DOHH2 (cell line): ENCODE data around the gene COMMD7.
"Not testable (repeated sequence)": the region's sequence is repeated elsewhere in the genome, so short reads cannot be mapped to it uniquely, and the experiment has no call there.

ENCODE experiments used
- H3F3A ChIP-seq: fragments of 200-600 bp; sonication (generic), shearing (Covaris generic); 2 replicates; pipeline ENCODE4 v1.6.0; 2016; ENCODE audit warnings: antibody characterized with exemption, mild to moderate bottlenecking; ENCODE audit not compliant: control insufficient read depth, insufficient read depth
- H3K27ac ChIP-seq: fragments of 200-600 bp; sonication (generic); 2 replicates; pipeline ENCODE4 v1.5.1; 2014; ENCODE audit warnings: low read depth, mild to moderate bottlenecking, low read length, moderate library complexity
- H3K27me3 ChIP-seq: fragments of 200-600 bp; sonication (generic); 2 replicates; pipeline ENCODE4 v1.6.1; 2014; ENCODE audit warnings: mild to moderate bottlenecking, low read length, mixed read lengths; ENCODE audit not compliant: control insufficient read depth
- H3K36me3 ChIP-seq: fragments of 200-600 bp; sonication (generic); 2 replicates; pipeline ENCODE4 v1.6.1; 2014; ENCODE audit warnings: mild to moderate bottlenecking, low read length, moderate library complexity, mixed read lengths; ENCODE audit not compliant: control insufficient read depth
- H3K4me1 ChIP-seq: fragments of 200-600 bp; sonication (generic); 2 replicates; pipeline ENCODE4 v1.6.1; 2014; ENCODE audit warnings: mild to moderate bottlenecking, low read length, mixed read lengths; ENCODE audit not compliant: control insufficient read depth
- H3K4me2 ChIP-seq: fragments of 200-600 bp; sonication (generic); 2 replicates; pipeline ENCODE4 v1.6.0; 2014; ENCODE audit warnings: mild to moderate bottlenecking, low read length, moderate library complexity
- H3K4me3 ChIP-seq: fragments of 200-600 bp; sonication (generic); 2 replicates; pipeline ENCODE4 v1.5.1; 2014; ENCODE audit warnings: mild to moderate bottlenecking, low read length, mixed read lengths
- H3K79me2 ChIP-seq: fragments of 200-600 bp; sonication (generic); 2 replicates; pipeline ENCODE4 v1.6.1; 2014; ENCODE audit warnings: mild to moderate bottlenecking, low read length, mixed read lengths; ENCODE audit not compliant: control insufficient read depth
- H3K9me2 ChIP-seq: fragments of 200-600 bp; sonication (generic); replicated peaks from 2 replicates; pipeline ENCODE4 v1.6.1; 2014; ENCODE audit warnings: mild to moderate bottlenecking, low read length, mixed read lengths; ENCODE audit not compliant: control insufficient read depth
- H3K9me3 ChIP-seq: fragments of 200-600 bp; sonication (generic); 2 replicates; pipeline ENCODE4 v1.6.1; 2014; ENCODE audit warnings: antibody characterized with exemption, low read length, mixed read lengths; ENCODE audit not compliant: control insufficient read depth, insufficient read depth
- H4K20me1 ChIP-seq: fragments of 200-600 bp; sonication (generic); 2 replicates; pipeline ENCODE4 v1.6.0; 2014; ENCODE audit warnings: low read depth, mild to moderate bottlenecking, antibody characterized with exemption, low read length, moderate library complexity; ENCODE audit not compliant: control insufficient read depth, insufficient read depth
- EZH2phosphoT487 ChIP-seq: fragments of 200-600 bp; sonication (generic); IDR thresholded peaks from 2 replicates; pipeline ENCODE4 v1.6.1; 2017; ENCODE audit warnings: borderline replicate concordance, mild to moderate bottlenecking, antibody characterized with exemption, low read length, moderate library complexity, mixed read lengths
- TF ChIP-seq, protein P1 (sequence below): fragments of 200-600 bp; sonication (generic); IDR thresholded peaks from one replicate; pipeline ENCODE4 v1.5.1; 2014; ENCODE audit warnings: antibody characterized with exemption, mild to moderate bottlenecking, low read depth, low read length; ENCODE audit not compliant: poor library complexity, severe bottlenecking

COMMD7 gene

GRCh38 chr20:32709632-32710121 is 33.6 kb downstream of the COMMD7 start:
- Histone ChIP-seq H3K27ac (peak overlapping the region; percentile 50), H3K9me3 (no peaks in the 10 kb centered on the region), H3K9me2 (no peaks in the 10 kb centered on the region), H3K4me2 (peak overlapping the region; percentile 43), H3K27me3 (no peaks in the 10 kb centered on the region), H3K4me3 (no peak overlapping the region), H3F3A (peaks cover 3% of the 10 kb centered on the region; the same call in 1 of the 2 replicates), H3K4me1 (peaks cover 28% of the 10 kb centered on the region), H3K36me3 (peaks cover under 1% of the 10 kb centered on the region), H3K79me2 (no peaks in the 10 kb centered on the region), H4K20me1 (no peaks in the 10 kb centered on the region)
- TF ChIP-seq, protein P1, sequence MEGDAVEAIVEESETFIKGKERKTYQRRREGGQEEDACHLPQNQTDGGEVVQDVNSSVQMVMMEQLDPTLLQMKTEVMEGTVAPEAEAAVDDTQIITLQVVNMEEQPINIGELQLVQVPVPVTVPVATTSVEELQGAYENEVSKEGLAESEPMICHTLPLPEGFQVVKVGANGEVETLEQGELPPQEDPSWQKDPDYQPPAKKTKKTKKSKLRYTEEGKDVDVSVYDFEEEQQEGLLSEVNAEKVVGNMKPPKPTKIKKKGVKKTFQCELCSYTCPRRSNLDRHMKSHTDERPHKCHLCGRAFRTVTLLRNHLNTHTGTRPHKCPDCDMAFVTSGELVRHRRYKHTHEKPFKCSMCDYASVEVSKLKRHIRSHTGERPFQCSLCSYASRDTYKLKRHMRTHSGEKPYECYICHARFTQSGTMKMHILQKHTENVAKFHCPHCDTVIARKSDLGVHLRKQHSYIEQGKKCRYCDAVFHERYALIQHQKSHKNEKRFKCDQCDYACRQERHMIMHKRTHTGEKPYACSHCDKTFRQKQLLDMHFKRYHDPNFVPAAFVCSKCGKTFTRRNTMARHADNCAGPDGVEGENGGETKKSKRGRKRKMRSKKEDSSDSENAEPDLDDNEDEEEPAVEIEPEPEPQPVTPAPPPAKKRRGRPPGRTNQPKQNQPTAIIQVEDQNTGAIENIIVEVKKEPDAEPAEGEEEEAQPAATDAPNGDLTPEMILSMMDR: no peak
- no peak for TF ChIP-seq EZH2phosphoT487

DNA sequence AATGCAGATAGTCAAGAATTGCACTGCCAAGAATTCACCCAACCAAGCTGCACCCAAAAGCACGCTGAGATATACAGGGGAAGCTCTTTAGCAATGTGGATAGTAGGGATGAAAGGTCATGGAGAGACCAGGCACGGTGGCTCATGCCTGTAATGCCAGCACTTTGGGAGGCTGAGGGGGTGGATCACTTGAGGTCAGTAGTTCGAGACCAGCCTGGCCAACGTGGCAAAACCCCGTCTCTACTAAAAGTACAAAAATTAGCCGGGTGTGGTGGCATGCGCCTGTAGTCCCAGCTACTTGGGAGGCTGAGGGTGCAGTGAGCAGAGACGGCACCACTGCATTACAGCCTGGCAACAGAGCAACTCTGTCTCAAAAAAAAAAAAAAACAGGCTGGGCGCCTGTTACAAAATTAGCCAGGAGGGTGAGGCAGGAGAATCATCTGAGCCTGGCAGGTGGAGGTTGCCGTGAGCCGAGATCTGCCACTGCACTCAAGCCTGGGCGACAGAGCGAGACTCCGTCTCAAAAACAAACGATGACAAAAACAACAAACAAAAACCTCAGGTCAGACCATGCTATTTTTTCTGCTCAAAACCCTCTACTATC is 34.1 kb downstream of the COMMD7 start:
- not testable (repeated sequence) for H3F3A ChIP-seq, H3K79me2 ChIP-seq, H3K36me3 ChIP-seq, H3K9me3 ChIP-seq, H3K9me2 ChIP-seq, H4K20me1 ChIP-seq, H3K27me3 ChIP-seq
- Histone ChIP-seq H3K4me1 (peaks cover 28% of the 10 kb centered on the region), H3K4me3 (0 out of 2 replicates have a peak overlapping the region, but pooled peaks have one; percentile 28), H3K4me2 (peak overlapping the region; percentile 43), H3K27ac (peak overlapping the region; percentile 50)

DNA sequence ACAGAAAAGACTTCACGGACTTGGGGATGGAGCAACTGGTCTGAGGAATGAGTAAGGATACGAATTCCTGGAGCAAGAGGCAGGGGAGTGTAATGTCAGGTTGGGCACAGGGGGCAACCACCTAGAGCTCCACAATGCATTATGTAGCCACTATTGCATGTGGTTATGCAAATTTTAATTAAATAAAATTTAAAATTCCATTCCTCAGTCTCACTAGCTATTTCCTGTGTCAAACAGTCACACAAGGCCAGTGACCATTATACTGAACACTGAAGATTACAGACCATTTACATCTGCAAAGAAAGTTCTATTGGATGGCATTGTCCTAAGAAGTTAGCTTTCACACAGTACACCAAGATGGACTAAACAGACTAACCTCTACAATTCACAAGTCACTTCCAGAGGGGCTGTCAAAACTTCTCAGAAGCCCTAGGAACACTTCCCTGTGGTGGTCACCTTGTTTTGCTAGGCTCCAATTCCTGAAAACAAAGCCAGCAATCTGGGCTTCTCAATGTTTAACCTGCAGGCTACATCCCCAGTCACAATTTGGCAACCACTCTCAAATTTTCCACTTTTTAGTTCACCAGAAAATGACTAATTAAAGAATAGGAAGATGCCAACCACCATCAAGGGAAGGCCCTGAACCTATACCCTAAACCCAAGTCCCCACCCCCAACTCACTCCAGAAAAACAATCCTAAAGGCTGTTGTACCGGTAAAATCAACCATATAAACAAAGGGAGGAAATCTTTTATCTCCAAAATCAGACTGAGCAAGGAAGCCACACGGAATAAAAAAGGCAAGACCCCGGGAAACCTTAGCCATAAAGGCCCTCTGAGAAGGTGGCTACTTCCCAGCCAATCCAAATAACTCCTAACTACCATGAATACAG is 35.3 kb downstream of the COMMD7 start:
- H3K4me1 ChIP-seq: peaks cover 28% of the 10 kb centered on the region
- H3F3A ChIP-seq: peaks cover 3% of the 10 kb centered on the region; the same call in 1 of the 2 replicates
- H3K79me2 ChIP-seq: no peaks in the 10 kb centered on the region
- H3K4me2 ChIP-seq: peak overlapping the region; percentile 24
- H3K27ac ChIP-seq: peak overlapping the region; percentile 7; the same call in 1 of the 2 replicates
- no peaks in the 10 kb centered on the region for H3K9me3 ChIP-seq
- no peak for TF ChIP-seq EZH2phosphoT487
- TF ChIP-seq, protein P1: no peak
- peak overlapping the region; percentile 1; the same call in 1 of the 2 replicates for H3K4me3 ChIP-seq
- peaks cover 8% of the 10 kb centered on the region for H3K36me3 ChIP-seq
- H3K9me2 ChIP-seq: no peaks in the 10 kb centered on the region
- no peaks in the 10 kb centered on the region for H3K27me3 ChIP-seq
- H4K20me1 ChIP-seq: no peaks in the 10 kb centered on the region
